ENCODE data around the gene KRTAP10-7.
"Not testable (repeated sequence)": the region's sequence is repeated elsewhere in the genome, so short reads cannot be mapped to it uniquely, and the experiment has no call there.

The KRTAP10-7 gene, protein sequence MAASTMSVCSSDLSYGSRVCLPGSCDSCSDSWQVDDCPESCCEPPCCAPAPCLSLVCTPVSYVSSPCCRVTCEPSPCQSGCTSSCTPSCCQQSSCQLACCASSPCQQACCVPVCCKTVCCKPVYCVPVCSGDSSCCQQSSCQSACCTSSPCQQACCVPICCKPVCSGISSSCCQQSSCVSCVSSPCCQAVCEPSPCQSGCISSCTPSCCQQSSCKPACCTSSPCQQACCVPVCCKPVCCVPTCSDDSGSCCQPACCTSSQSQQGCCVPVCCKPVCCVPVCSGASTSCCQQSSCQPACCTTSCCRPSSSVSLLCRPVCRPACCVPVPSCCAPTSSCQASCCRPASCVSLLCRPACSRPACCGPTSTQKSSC

DNA sequence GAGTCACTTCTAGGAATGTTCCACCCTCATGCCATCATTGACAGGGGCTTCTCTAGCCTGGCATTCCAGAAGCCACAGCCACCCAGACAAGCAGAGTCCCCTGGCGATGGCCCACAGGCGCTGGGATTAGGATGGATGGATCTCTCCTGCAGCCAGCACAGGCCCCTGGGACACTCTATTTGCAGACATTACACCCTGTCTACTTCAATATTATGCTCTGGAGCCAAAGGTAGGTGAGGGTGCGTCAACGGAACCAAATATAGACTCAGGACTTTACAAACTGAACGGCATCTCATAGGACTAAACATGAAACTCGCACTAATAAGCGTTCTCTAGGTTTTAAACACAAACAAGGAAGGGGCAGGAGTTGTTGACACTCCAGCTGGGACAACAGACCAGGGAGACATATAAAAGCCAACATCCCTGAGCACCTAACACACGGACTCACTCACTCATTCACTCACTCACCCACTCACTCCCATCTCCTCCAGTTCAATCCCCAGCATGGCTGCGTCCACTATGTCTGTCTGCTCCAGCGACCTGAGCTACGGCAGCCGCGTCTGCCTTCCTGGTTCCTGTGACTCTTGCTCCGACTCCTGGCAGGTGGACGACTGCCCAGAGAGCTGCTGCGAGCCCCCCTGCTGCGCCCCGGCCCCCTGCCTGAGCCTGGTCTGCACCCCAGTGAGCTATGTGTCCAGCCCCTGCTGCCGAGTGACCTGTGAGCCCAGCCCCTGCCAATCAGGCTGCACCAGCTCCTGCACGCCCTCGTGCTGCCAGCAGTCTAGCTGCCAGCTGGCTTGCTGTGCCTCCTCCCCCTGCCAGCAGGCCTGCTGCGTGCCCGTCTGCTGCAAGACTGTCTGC is at the start of gene KRTAP10-7:
Gene KRTAP10-7 (plus strand): TSS at position 480 of the 861 bp plus-strand sequence. CDS start 25 bp downstream, at position 505.
- H3K27me3 ChIP-seq (ENCODE audit: control insufficient read depth, insufficient read depth, low read length); H3K9me3 ChIP-seq (ENCODE audit: control insufficient read depth, low read length); H3K9ac ChIP-seq (ENCODE audit: low read length); H3K36me3 ChIP-seq (ENCODE audit: control insufficient read depth, insufficient read depth, low read length); H3K4me3 ChIP-seq (ENCODE audit: low read length); H3K4me1 ChIP-seq (ENCODE audit: control insufficient read depth, insufficient read depth, low read length): not testable (repeated sequence)

DNA sequence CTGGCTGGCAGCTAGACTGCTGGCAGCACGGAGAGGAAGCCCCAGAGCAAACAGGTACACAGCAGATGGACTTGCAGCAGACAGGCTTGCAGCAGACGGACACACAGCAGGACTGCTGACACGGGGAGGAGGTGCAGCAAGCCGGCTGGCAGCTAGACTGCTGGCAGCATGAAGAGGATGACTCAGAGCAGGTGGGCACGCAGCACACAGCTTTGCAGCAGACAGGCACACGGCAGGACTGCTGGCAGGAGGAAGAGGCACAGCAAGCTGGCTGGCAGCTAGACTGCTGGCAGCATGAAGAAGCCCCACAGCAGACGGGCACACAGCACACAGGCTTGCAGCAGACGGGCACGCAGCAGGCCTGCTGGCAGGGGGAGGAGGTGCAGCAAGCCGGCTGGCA is 49.6 kb upstream of the KRTAP10-7 start:
- Histone ChIP-seq H3K9me3 (ENCODE audit: control insufficient read depth, low read length) (no peaks in the 10 kb centered on the region), H3K4me1 (ENCODE audit: control insufficient read depth, insufficient read depth, low read length) (peaks cover 5% of the 10 kb centered on the region), H3K9ac (ENCODE audit: low read length) (no peak overlapping the region), H3K4me3 (ENCODE audit: low read length) (no peak overlapping the region), H3K36me3 (ENCODE audit: control insufficient read depth, insufficient read depth, low read length) (no peaks in the 10 kb centered on the region), H3K27me3 (ENCODE audit: control insufficient read depth, insufficient read depth, low read length) (no peaks in the 10 kb centered on the region)

- H3K27me3 ChIP-seq (ENCODE audit: control insufficient read depth, insufficient read depth, low read length) = no peaks in the 10 kb centered on the region
- no peak within 1 kb of the TSS for H3K4me3 ChIP-seq (ENCODE audit: low read length)
- H3K4me1 ChIP-seq (ENCODE audit: control insufficient read depth, insufficient read depth, low read length) = peaks cover 5% of the 10 kb centered on the region
- no peak within 1 kb of the TSS for H3K9ac ChIP-seq (ENCODE audit: low read length)
- no peaks in the 10 kb centered on the region for H3K36me3 ChIP-seq (ENCODE audit: control insufficient read depth, insufficient read depth, low read length)
- H3K9me3 ChIP-seq (ENCODE audit: control insufficient read depth, low read length) = no peaks in the 10 kb centered on the region
These were observed 48.9 kb upstream of the KRTAP10-7 start, which contains the start of gene KRTAP10-2 for GRCh38 chr21:44551340-44551961. TSS of gene KRTAP10-2 (minus strand) at chr21:44551505. CDS start at chr21:44551458, 47 bp downstream.

DNA sequence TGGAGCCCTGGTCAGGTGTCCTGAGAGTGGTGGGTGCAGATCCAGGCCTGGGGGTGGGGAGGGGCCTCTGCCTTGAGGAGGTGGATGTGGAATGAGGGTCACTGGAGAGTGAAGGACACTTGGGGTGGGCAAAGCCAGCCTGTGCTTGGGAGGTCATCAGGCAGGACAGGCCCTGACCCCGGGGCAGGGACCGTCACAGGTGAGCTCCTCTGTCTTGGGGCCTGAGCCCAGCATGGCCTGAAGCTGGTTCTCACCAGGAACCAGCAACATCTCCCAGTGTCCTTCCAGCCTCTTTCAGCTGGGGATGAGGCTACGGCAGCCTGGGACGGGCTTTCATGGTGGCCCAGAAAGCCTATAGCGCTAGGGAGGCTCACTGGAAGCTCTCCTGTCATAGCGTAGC is 48.3 kb upstream of the KRTAP10-7 start:
- H3K4me3 ChIP-seq (ENCODE audit: low read length) = no peak overlapping the region
- H3K9ac ChIP-seq (ENCODE audit: low read length) = no peak overlapping the region
- peaks cover 4% of the 10 kb centered on the region for H3K27me3 ChIP-seq (ENCODE audit: control insufficient read depth, insufficient read depth, low read length)
- H3K4me1 ChIP-seq (ENCODE audit: control insufficient read depth, insufficient read depth, low read length) = peaks cover 5% of the 10 kb centered on the region
- H3K9me3 ChIP-seq (ENCODE audit: control insufficient read depth, low read length) = no peaks in the 10 kb centered on the region
- no peaks in the 10 kb centered on the region for H3K36me3 ChIP-seq (ENCODE audit: control insufficient read depth, insufficient read depth, low read length)

- H3K9me3 ChIP-seq (ENCODE audit: control insufficient read depth, low read length) = no peaks in the 10 kb centered on the region
- H3K4me1 ChIP-seq (ENCODE audit: control insufficient read depth, insufficient read depth, low read length) = peaks cover 5% of the 10 kb centered on the region
- H3K36me3 ChIP-seq (ENCODE audit: control insufficient read depth, insufficient read depth, low read length) = no peaks in the 10 kb centered on the region
- H3K27me3 ChIP-seq (ENCODE audit: control insufficient read depth, insufficient read depth, low read length) = peaks cover 7% of the 10 kb centered on the region
- H3K4me3 ChIP-seq (ENCODE audit: low read length) = no peak overlapping the region
- H3K9ac ChIP-seq (ENCODE audit: low read length) = no peak overlapping the region
These were observed 47.7 kb upstream of the KRTAP10-7 start for GRCh38 chr21:44552681-44553080.

GRCh38 chr21:44555200-44555875 is 45.1 kb upstream of the KRTAP10-7 start:
- Histone ChIP-seq H3K36me3 (ENCODE audit: control insufficient read depth, insufficient read depth, low read length) (no peaks in the 10 kb centered on the region), H3K9ac (ENCODE audit: low read length) (no peak overlapping the region), H3K27me3 (ENCODE audit: control insufficient read depth, insufficient read depth, low read length) (peaks cover 8% of the 10 kb centered on the region), H3K4me1 (ENCODE audit: control insufficient read depth, insufficient read depth, low read length) (no peaks in the 10 kb centered on the region), H3K4me3 (ENCODE audit: low read length) (no peak overlapping the region), H3K9me3 (ENCODE audit: control insufficient read depth, low read length) (no peaks in the 10 kb centered on the region)

- H3K27me3 ChIP-seq (ENCODE audit: control insufficient read depth, insufficient read depth, low read length) = peaks cover 8% of the 10 kb centered on the region
- H3K4me1 ChIP-seq (ENCODE audit: control insufficient read depth, insufficient read depth, low read length) = no peaks in the 10 kb centered on the region
- no peak overlapping the region for H3K9ac ChIP-seq (ENCODE audit: low read length)
- no peaks in the 10 kb centered on the region for H3K9me3 ChIP-seq (ENCODE audit: control insufficient read depth, low read length)
- H3K4me3 ChIP-seq (ENCODE audit: low read length) = no peak overlapping the region
- H3K36me3 ChIP-seq (ENCODE audit: control insufficient read depth, insufficient read depth, low read length) = no peaks in the 10 kb centered on the region
These were observed 43.5 kb upstream of the KRTAP10-7 start for GRCh38 chr21:44556879-44557278.

DNA sequence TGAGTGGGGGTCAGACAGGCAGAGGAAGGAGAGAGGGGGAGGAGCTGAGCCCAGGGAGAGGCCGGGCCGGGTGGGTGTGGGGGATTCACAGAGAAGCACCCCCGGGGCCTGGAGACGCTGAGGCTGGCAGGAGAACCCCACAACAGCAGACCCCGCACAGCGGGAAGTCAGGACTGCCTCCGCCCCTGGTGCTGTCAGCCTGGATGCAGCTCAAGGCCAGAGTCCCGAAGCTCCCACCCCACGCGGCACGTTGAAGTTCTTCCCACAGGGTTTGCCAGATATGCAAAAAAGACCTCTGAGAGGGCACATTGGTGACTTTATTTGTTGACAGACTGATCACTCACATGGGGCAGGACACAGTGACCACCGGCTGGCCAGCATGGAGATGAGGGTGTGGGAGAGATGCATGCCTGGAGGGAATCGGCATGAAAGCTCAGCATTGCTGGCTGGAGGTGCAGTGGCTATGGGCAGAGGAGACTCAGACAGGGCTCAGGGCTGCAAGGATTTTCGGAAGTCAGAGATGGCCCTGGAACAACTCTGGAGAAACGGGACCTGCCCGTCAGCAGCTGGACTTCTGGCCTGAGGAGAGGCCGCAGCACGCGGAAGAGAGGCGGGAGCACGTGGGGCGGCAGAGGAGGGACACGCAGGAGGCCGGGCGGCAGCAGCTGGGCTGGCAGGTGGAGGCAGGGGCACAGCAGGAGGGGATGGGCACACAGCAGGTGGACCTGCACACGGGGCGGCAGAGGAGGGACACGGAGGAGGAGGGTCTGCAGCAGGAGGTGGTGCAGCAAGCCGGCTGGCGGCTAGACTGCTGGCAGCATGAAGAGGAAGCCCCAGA is 42.7 kb upstream of the KRTAP10-7 start:
- no peak overlapping the region for H3K4me3 ChIP-seq (ENCODE audit: low read length)

DNA sequence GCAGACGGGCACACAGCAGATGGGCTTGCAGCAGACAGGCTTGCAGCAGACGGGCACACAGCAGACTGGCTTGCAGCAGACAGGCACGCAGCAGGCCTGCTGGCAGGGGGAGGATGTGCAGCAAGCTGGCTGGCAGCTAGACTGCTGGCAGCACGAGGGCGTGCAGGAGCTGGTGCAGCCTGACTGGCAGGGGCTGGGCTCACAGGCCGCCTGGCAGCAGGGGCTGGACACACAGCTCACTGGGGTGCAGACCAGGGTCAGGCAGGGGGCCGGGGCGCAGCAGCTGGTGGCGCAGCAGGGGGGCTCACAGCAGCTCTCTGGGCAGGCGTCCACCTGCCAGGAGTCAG is 42.1 kb upstream of the KRTAP10-7 start:
- not testable (repeated sequence) for H3K4me3 ChIP-seq (ENCODE audit: low read length)

More for the DNA sequence above, 42.7 kb upstream of the KRTAP10-7 start:
- Histone ChIP-seq H3K36me3 (ENCODE audit: control insufficient read depth, insufficient read depth, low read length) (no peaks in the 10 kb centered on the region), H3K9ac (ENCODE audit: low read length) (no peak overlapping the region), H3K27me3 (ENCODE audit: control insufficient read depth, insufficient read depth, low read length) (peaks cover 8% of the 10 kb centered on the region), H3K9me3 (ENCODE audit: control insufficient read depth, low read length) (no peaks in the 10 kb centered on the region), H3K4me1 (ENCODE audit: control insufficient read depth, insufficient read depth, low read length) (no peaks in the 10 kb centered on the region)

DNA sequence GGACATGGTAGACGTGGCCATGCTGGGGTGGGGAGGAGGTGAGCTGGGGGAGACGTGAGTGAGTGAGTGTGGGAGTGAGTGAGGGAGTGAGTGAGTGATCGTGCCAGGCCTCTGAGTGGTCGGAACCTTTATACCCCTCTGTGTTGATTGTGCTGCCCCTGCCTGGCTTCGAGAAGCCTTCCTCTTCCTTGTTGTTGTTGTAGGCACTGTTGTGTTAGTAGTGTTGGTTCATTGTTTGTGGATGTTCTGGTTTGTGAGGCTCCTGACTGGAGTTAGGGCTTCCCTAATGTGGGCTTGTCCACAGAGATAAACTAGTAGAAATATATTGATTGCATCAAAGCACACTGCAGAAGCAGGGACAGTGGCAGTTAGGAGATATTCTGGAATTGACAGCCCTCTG is 41.7 kb upstream of the KRTAP10-7 start, which contains the start of gene KRTAP10-3:
Gene KRTAP10-3 (minus strand): TSS at position 101 of the 400 bp plus-strand sequence. CDS start 80 bp downstream, at position 21.
- Histone ChIP-seq H3K4me1 (ENCODE audit: control insufficient read depth, insufficient read depth, low read length) (no peaks in the 10 kb centered on the region), H3K27me3 (ENCODE audit: control insufficient read depth, insufficient read depth, low read length) (peaks cover 8% of the 10 kb centered on the region)

More for the DNA sequence above, 42.1 kb upstream of the KRTAP10-7 start:
- not testable (repeated sequence) for H3K36me3 ChIP-seq (ENCODE audit: control insufficient read depth, insufficient read depth, low read length); H3K27me3 ChIP-seq (ENCODE audit: control insufficient read depth, insufficient read depth, low read length); H3K9ac ChIP-seq (ENCODE audit: low read length); H3K9me3 ChIP-seq (ENCODE audit: control insufficient read depth, low read length); H3K4me1 ChIP-seq (ENCODE audit: control insufficient read depth, insufficient read depth, low read length)

GRCh38 chr21:44564099-44564498 is 36.3 kb upstream of the KRTAP10-7 start:
- H3K9ac ChIP-seq (ENCODE audit: low read length) = no peak overlapping the region
- no peak overlapping the region for H3K4me3 ChIP-seq (ENCODE audit: low read length)
- H3K9me3 ChIP-seq (ENCODE audit: control insufficient read depth, low read length) = no peaks in the 10 kb centered on the region
- no peaks in the 10 kb centered on the region for H3K27me3 ChIP-seq (ENCODE audit: control insufficient read depth, insufficient read depth, low read length)
- no peaks in the 10 kb centered on the region for H3K36me3 ChIP-seq (ENCODE audit: control insufficient read depth, insufficient read depth, low read length)
- no peaks in the 10 kb centered on the region for H3K4me1 ChIP-seq (ENCODE audit: control insufficient read depth, insufficient read depth, low read length)

More for the DNA sequence above, 41.7 kb upstream of the KRTAP10-7 start, which contains the start of gene KRTAP10-3:
- no peaks in the 10 kb centered on the region for H3K9me3 ChIP-seq (ENCODE audit: control insufficient read depth, low read length)
- H3K9ac ChIP-seq (ENCODE audit: low read length) = no peak within 1 kb of the TSS
- no peak within 1 kb of the TSS for H3K4me3 ChIP-seq (ENCODE audit: low read length)
- no peaks in the 10 kb centered on the region for H3K36me3 ChIP-seq (ENCODE audit: control insufficient read depth, insufficient read depth, low read length)
